Endodermal cell (in vitro differentiated cells): ENCODE data around the gene PARD3B. TPM values are rescaled to one million over a fixed set of nuclear protein-coding genes. Genes with fewer than 3 reads are reported as not detected.

ENCODE experiments used
- DNase-seq: peaks from one replicate; pipeline ENCODE4 v3.0.0-alpha.2; 2017
- H3K27ac ChIP-seq: 2 replicates; pipeline ENCODE4 v1.5.1; 2013; ENCODE audit warnings: mild to moderate bottlenecking, low read depth, low read length, moderate library complexity
- H3K27me3 ChIP-seq: 2 replicates; pipeline ENCODE4 v1.6.1; 2013; ENCODE audit warnings: mild to moderate bottlenecking, low read length, moderate library complexity; ENCODE audit not compliant: insufficient read depth, control insufficient read depth, poor library complexity, severe bottlenecking
- H3K36me3 ChIP-seq: 2 replicates; pipeline ENCODE4 v1.7.0; 2013; ENCODE audit warnings: mild to moderate bottlenecking, low read length, moderate library complexity; ENCODE audit not compliant: control insufficient read depth, insufficient read depth
- H3K4me1 ChIP-seq: one replicate; pipeline ENCODE4 v1.7.0; 2013; ENCODE audit warnings: low read length; ENCODE audit not compliant: control insufficient read depth, insufficient read depth
- H3K4me3 ChIP-seq: 2 replicates; pipeline ENCODE4 v1.5.1; 2013; ENCODE audit warnings: mild to moderate bottlenecking, low read length, moderate library complexity
- H3K9ac ChIP-seq: 2 replicates; pipeline ENCODE4 v1.6.1; 2013; ENCODE audit warnings: mild to moderate bottlenecking, low read length, moderate library complexity; ENCODE audit not compliant: poor library complexity, severe bottlenecking; ENCODE audit errors: extremely low read depth
- H3K9me3 ChIP-seq: 2 replicates; pipeline ENCODE4 v1.6.1; 2013; ENCODE audit warnings: mild to moderate bottlenecking, low read length, moderate library complexity; ENCODE audit not compliant: control insufficient read depth
- H3K27ac Mint-ChIP-seq: 2 replicates; pipeline ENCODE4 v1.8.0; 2020; ENCODE audit warnings: mixed read lengths
- H3K27me3 Mint-ChIP-seq: 2 replicates; pipeline ENCODE4 v1.8.0; 2021; ENCODE audit warnings: mild to moderate bottlenecking, mixed read lengths; ENCODE audit not compliant: insufficient read depth
- H3K36me3 Mint-ChIP-seq: 2 replicates; pipeline ENCODE4 v1.8.0; 2020; ENCODE audit warnings: low read depth, mixed read lengths
- H3K4me1 Mint-ChIP-seq: 2 replicates; pipeline ENCODE4 v1.8.0; 2020; ENCODE audit warnings: mixed read lengths
- H3K4me3 Mint-ChIP-seq: 2 replicates; pipeline ENCODE4 v1.8.0; 2020; ENCODE audit warnings: mild to moderate bottlenecking, moderate library complexity, mixed read lengths
- H3K9me3 Mint-ChIP-seq: 2 replicates; pipeline ENCODE4 v1.8.0; 2020; ENCODE audit warnings: mild to moderate bottlenecking, mixed read lengths
- CTCF ChIP-seq: fragments of 200-600 bp; sonication (generic); conservative IDR thresholded peaks from 2 replicates; pipeline ENCODE4 v1.5.0; 2021; ENCODE audit warnings: antibody characterized with exemption, mild to moderate bottlenecking
- WGBS, 2 experiments: methylation state at CpG; one replicate each; pipeline versions ENCODE4 v1.1.5 to v1.1.7; 2013; ENCODE audit warnings: missing lambda C conversion rate in 2 of 2, mixed read lengths in 1 of 2; ENCODE audit not compliant: insufficient coverage in 1 of 2, insufficient read length in 1 of 2; 5-methylcytosine and 5-hydroxymethylcytosine counted together
- total RNA-seq, 2 donors: library from RNA; stranded (reverse); fragmentation: NEBNext Ultra II Directional in 1 of 2; extraction: Animal tissue kit (Norgen Biotek cat#: 25700) in 1 of 2; gene quantifications; 2 replicates in 1 of 2; 3 replicates in 1 of 2; pipeline ENCODE4 v1.2.1, GENCODE V29; 2021

PARD3B gene
- total RNA-seq, 2 donors from 2014 or later = 2.5 to 5.6 TPM

GRCh38 chr2:205545971-205546816 is 1000.9 kb downstream of the PARD3B start:
- Histone ChIP-seq H3K36me3 (no peaks in the 10 kb centered on the region), H3K9ac (no peak overlapping the region)

GRCh38 chr2:205555566-205556230 is 1010.4 kb downstream of the PARD3B start:
- Mint-ChIP-seq H3K4me3 (no peak overlapping the region), H3K4me1 (peaks cover 2% of the 10 kb centered on the region), H3K9me3 (no peaks in the 10 kb centered on the region), H3K27ac (no peak overlapping the region), H3K27me3 (peaks cover 7% of the 10 kb centered on the region), H3K36me3 (no peaks in the 10 kb centered on the region)
- no peak for DNase-seq
- no peaks in the 10 kb centered on the region for H3K9me3 ChIP-seq
- no peaks in the 10 kb centered on the region for H3K4me1 ChIP-seq
- H3K4me3 ChIP-seq = no peak overlapping the region
- no peak for TF ChIP-seq CTCF
- 88 to 91% methylated on average over 7 to 10 of the region's 10 CpGs for WGBS, 2 experiments
- H3K9ac ChIP-seq = no peak overlapping the region
- no peak overlapping the region for H3K27ac ChIP-seq
- no peaks in the 10 kb centered on the region for H3K36me3 ChIP-seq
- H3K27me3 ChIP-seq = no peaks in the 10 kb centered on the region

More at GRCh38 chr2:205545971-205546816, 1000.9 kb downstream of the PARD3B start:
- DNase-seq = no peak
- no peaks in the 10 kb centered on the region for H3K9me3 ChIP-seq
- Mint-ChIP-seq H3K4me1 (peaks cover 6% of the 10 kb centered on the region), H3K4me3 (no peak overlapping the region), H3K27me3 (peaks cover under 1% of the 10 kb centered on the region), H3K36me3 (no peaks in the 10 kb centered on the region), H3K27ac (no peak overlapping the region), H3K9me3 (no peaks in the 10 kb centered on the region)
- no peak overlapping the region for H3K4me3 ChIP-seq
- WGBS, 2 experiments = 63 to 72% methylated on average over 6 of the region's 7 CpGs
- no peak overlapping the region for H3K27ac ChIP-seq
- TF ChIP-seq CTCF = no peak
- peaks cover 5% of the 10 kb centered on the region for H3K4me1 ChIP-seq
- no peaks in the 10 kb centered on the region for H3K27me3 ChIP-seq

- Histone ChIP-seq H3K9ac (no peak overlapping the region), H3K4me3 (no peak overlapping the region), H3K4me1 (peaks cover under 1% of the 10 kb centered on the region), H3K9me3 (no peaks in the 10 kb centered on the region), H3K27me3 (no peaks in the 10 kb centered on the region), H3K27ac (no peak overlapping the region), H3K36me3 (no peaks in the 10 kb centered on the region)
- Mint-ChIP-seq H3K4me1 (peaks cover 2% of the 10 kb centered on the region), H3K36me3 (no peaks in the 10 kb centered on the region), H3K9me3 (no peaks in the 10 kb centered on the region), H3K4me3 (no peak overlapping the region), H3K27ac (no peak overlapping the region), H3K27me3 (peaks cover 5% of the 10 kb centered on the region)
- 92 to 93% methylated on average over 2 to 5 of the region's 5 CpGs for WGBS, 2 experiments
- TF ChIP-seq CTCF = no peak
- DNase-seq = no peak
Observed at GRCh38 chr2:205556357-205556756, 1011.1 kb downstream of the PARD3B start.
